ENCODE data around the gene KCNIP1. TPM values are rescaled to one million over a fixed set of nuclear protein-coding genes. Genes with fewer than 3 reads are reported as not detected.

Gene KCNIP1
- total and polyA plus RNA-seq, 8 donors: 0.35 to 4.9 (median 2.5) TPM

GRCh38 chr5:170737591-170737990 lies 233.8 kb downstream of the KCNIP1 start:
- DNase-seq (no peak), ATAC-seq (no peak)
- no peak overlapping the region for H3K27ac ChIP-seq
- no peak overlapping the region for H3K4me3 ChIP-seq
- intact Hi-C loops (cut with DNase I): no loop called here
- H3K36me3 ChIP-seq: no peaks in the 10 kb centered on the region
- no peaks in the 10 kb centered on the region for H3K4me1 ChIP-seq
- TF ChIP-seq CTCF (IDR thresholded peaks at IDR 0.05): no peak
- H3K9me3 ChIP-seq: peaks cover 0 to 16% of the 10 kb centered on the region in 2 donors
- no peaks in the 10 kb centered on the region for H3K27me3 ChIP-seq

GRCh38 chr5:170738840-170739239 lies 235.0 kb downstream of the KCNIP1 start:
- Histone ChIP-seq H3K9me3 (peaks cover 0 to 16% of the 10 kb centered on the region in 2 donors), H3K36me3 (no peaks in the 10 kb centered on the region), H3K27me3 (peaks cover 0 to 7% of the 10 kb centered on the region in 2 donors), H3K27ac (no peak overlapping the region), H3K4me1 (no peaks in the 10 kb centered on the region), H3K4me3 (no peak overlapping the region)
- no peak for DNase-seq
- intact Hi-C loops (cut with DNase I): no loop called here
- ATAC-seq: peak; percentile 37
- TF ChIP-seq CTCF (IDR thresholded peaks at IDR 0.05): no peak

- no peak overlapping the region for H3K27ac ChIP-seq
- ATAC-seq: no peak
Observed at GRCh38 chr5:170739446-170739845, 235.6 kb downstream of the KCNIP1 start.

GRCh38 chr5:170740551-170741205 lies 236.9 kb downstream of the KCNIP1 start:
- Histone ChIP-seq H3K9me3 (peaks cover 0 to 5% of the 10 kb centered on the region in 2 donors), H3K36me3 (no peaks in the 10 kb centered on the region), H3K4me1 (peaks cover 7 to 15% of the 10 kb centered on the region in 2 donors), H3K27ac (no peak overlapping the region), H3K4me3 (no peak overlapping the region), H3K27me3 (peaks cover 0 to 25% of the 10 kb centered on the region in 2 donors)
- intact Hi-C loops (cut with DNase I): no loop called here
- no peak for TF ChIP-seq CTCF (IDR thresholded peaks at IDR 0.05)
- no peak for ATAC-seq
- no peak for DNase-seq

More at GRCh38 chr5:170739446-170739845, 235.6 kb downstream of the KCNIP1 start:
- no peak for TF ChIP-seq CTCF (IDR thresholded peaks at IDR 0.05)
- Histone ChIP-seq H3K36me3 (no peaks in the 10 kb centered on the region), H3K4me1 (peaks cover 3% of the 10 kb centered on the region in 2 donors), H3K9me3 (peaks cover 0 to 16% of the 10 kb centered on the region in 2 donors), H3K4me3 (no peak overlapping the region), H3K27me3 (peaks cover 0 to 13% of the 10 kb centered on the region in 2 donors)
- no peak for DNase-seq
- intact Hi-C loops (cut with DNase I): no loop called here

- H3K9me3 ChIP-seq: no peaks in the 10 kb centered on the region
- no peaks in the 10 kb centered on the region for H3K36me3 ChIP-seq
- no peak for ATAC-seq
- H3K27me3 ChIP-seq: peaks cover 0 to 33% of the 10 kb centered on the region in 2 donors
- intact Hi-C loops (cut with DNase I): no loop called here
- no peak for DNase-seq
- no peak for TF ChIP-seq CTCF (IDR thresholded peaks at IDR 0.05)
- H3K4me1 ChIP-seq: peaks cover 8 to 21% of the 10 kb centered on the region in 2 donors
- no peak overlapping the region for H3K4me3 ChIP-seq
- H3K27ac ChIP-seq: no peak overlapping the region
Observed at GRCh38 chr5:170741801-170742200, 238.0 kb downstream of the KCNIP1 start.

Data from left lung (tissue), 10 donors.